ENCODE measurements around the gene ELL.

Gene ELL

GRCh38 chr19:18461471-18461870 lies 60.4 kb downstream of the ELL start:
- H3K27ac ChIP-seq: no peak overlapping the region
- TF ChIP-seq, protein P1, sequence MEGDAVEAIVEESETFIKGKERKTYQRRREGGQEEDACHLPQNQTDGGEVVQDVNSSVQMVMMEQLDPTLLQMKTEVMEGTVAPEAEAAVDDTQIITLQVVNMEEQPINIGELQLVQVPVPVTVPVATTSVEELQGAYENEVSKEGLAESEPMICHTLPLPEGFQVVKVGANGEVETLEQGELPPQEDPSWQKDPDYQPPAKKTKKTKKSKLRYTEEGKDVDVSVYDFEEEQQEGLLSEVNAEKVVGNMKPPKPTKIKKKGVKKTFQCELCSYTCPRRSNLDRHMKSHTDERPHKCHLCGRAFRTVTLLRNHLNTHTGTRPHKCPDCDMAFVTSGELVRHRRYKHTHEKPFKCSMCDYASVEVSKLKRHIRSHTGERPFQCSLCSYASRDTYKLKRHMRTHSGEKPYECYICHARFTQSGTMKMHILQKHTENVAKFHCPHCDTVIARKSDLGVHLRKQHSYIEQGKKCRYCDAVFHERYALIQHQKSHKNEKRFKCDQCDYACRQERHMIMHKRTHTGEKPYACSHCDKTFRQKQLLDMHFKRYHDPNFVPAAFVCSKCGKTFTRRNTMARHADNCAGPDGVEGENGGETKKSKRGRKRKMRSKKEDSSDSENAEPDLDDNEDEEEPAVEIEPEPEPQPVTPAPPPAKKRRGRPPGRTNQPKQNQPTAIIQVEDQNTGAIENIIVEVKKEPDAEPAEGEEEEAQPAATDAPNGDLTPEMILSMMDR (conservative IDR thresholded peaks at IDR 0.05): no peak

DNA sequence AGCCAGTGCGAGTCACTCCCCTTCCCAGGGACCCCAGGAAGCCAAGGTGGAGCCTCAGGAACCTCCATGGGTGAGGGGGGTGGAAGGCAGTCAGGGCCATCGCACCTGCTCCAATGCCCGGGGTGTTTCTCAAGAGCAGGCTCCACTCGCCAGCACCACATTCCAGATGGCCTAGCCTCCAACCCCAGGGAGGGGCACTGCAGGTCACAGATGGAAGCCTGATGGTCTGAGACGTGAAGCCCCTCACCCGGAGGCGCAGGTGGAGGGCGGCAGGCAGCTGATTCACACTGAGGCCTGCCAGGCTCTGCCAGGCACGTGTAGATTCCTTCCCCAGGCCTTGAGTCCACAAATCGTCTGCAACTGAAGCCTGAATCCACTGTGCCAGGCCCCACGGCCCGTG lies 61.0 kb downstream of the ELL start:
- H3K27ac ChIP-seq: peak overlapping the region; percentile 10; the same call in 1 of the 2 replicates
- TF ChIP-seq, protein P1 (conservative IDR thresholded peaks at IDR 0.05): no peak

DNA sequence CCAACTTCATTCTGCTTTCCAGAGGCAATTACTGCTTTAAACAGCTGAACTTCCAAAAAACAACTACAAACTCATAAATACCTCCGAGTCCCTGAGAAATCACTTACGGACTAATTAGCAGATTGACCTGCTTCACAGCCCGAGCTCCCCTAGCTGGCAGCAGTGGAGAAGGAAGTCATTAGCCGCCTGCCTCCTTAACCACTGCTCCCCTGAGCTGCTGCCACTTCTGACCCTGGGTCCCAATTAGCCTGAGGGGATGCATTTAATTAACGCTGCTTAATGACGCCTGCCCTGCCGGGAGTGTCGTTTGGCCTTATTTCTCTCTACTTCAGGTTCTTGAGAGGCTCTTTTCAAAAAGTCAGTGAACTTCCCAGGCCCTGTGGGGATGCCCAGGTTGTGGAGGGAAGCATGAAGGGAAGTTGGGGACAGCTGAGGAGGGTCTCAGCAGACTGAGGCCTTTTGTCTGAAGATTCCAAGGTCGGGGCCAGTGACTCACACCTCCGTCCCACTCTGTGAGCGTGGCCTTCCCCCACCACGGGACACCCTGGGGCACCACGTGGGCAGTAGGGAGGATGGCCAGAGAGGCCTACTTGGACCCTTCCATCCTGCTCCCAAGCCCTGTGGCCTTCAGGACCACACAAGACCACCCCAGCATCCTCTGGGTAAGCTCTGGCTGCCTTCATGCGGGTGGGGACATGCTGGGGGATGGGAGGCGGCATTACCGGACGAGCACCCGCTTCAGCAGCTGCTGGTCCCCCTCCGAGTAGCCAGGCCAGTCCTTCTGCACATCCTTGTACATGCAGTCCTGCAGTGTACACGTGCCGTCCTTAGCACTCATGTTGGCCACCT lies 64.2 kb downstream of the ELL start:
- no peak overlapping the region for H3K27ac ChIP-seq
- TF ChIP-seq, protein P1 (conservative IDR thresholded peaks at IDR 0.05): no peak

DNA sequence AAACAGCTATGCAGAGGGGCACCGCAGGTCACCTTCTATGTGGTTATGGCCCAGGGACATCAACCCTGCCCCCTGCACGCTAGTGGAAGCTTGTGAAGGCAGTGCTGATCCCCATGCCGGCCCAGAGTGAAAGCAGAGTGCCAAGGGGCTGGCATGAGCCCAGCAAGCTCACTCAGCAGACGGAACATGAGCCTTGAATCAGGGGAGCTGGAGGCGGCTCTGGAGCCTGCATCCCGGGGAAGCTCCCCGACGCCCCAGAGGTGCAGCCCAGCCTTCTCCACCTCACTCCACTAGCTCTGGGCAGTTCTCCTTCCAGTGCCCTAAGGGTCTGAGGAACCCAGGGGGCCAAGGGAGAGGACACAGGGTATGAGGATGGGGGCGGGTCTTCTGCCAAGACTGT lies 64.9 kb downstream of the ELL start:
- TF ChIP-seq, protein P1 (conservative IDR thresholded peaks at IDR 0.05): no peak
- no peak overlapping the region for H3K27ac ChIP-seq

DNA sequence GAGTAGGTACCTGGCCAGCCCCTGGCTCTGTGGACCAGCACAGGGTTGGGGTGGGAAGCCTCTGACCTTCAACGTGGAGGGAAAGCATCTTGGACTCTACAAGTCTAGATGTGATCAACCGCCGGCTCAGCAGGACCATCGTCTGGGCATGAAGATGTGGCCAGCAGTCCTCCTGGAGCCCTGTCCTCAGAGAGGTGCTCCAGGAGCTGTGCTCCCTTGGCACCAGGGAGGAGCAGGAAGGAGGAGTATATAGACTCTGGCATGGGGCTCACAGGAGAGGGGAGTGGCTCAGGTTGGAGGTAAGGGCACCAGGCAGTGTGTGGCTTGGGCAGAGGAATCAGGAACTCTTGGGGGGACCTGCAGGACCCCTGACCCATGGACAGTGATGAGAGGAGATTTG lies 65.6 kb downstream of the ELL start:
- TF ChIP-seq, protein P1 (conservative IDR thresholded peaks at IDR 0.05): no peak
- no peak overlapping the region for H3K27ac ChIP-seq

DNA sequence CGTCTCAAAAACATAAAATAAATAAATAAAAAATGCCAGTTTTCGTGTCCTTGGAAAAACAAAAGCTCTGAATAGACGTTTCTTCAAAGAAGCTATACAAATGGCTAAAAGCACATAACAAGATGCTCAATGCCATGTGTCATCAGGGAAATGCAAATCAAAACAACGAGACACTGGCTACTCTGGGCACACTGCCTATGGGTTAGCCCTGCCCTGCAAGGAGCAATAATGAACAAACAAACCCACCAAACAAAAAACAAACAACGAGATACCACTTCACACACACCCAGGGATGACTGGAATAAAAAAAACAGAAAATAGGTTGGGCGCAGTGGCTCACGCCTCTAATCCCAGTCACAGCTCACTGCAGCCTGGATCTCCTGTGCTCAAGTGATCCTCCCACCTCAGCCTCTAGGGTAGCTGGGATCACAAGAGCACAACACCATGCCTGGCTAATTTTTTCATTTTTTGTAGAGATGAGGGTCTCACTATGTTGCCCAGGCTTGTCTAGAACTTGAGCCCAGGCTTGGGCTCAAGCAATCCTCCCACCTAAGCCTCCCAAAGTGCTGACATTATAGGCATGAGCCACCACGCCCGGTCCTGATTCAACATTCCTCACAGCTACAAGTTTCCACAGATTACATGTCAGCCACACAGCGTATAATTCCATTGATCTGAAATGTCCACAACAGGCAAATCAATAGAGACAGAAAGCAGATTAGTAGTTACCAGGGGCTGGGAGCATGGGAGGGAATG lies 68.4 kb downstream of the ELL start:
- H3K27ac ChIP-seq: 0 out of 2 replicates have a peak overlapping the region, but pooled peaks have one; percentile 14
- TF ChIP-seq, protein P1 (conservative IDR thresholded peaks at IDR 0.05): no peak

- TF ChIP-seq, protein P1 (conservative IDR thresholded peaks at IDR 0.05): no peak
- peak overlapping the region; percentile 13; the same call in 1 of the 2 replicates for H3K27ac ChIP-seq
Observed at GRCh38 chr19:18452386-18452785, 69.5 kb downstream of the ELL start.
